Mesothelial cell of epicardium (in vitro differentiated cells): ENCODE measurements around the gene XPO1. TPM values are rescaled to one million over a fixed set of nuclear protein-coding genes. Genes with fewer than 3 reads are reported as not detected.

Source experiments
- total RNA-seq: library from RNA; stranded (reverse); gene quantifications from 3 replicates; pipeline ENCODE4 v1.2.1, GENCODE V29; 2021

Gene XPO1
- total RNA-seq, 1 donor from 2014 or later, result 219 TPM

Other genes with a start within 250 kb of the XPO1 start
- 149 to 157 TPM (median 155 TPM) in 3 replicates for gene USP34, start 67.3 kb downstream of the XPO1 start, total RNA-seq